Measurements from ENCODE around the gene BCORL1. TPM values are rescaled to one million over a fixed set of nuclear protein-coding genes. Genes with fewer than 3 reads are reported as not detected.

Gene BCORL1, protein sequence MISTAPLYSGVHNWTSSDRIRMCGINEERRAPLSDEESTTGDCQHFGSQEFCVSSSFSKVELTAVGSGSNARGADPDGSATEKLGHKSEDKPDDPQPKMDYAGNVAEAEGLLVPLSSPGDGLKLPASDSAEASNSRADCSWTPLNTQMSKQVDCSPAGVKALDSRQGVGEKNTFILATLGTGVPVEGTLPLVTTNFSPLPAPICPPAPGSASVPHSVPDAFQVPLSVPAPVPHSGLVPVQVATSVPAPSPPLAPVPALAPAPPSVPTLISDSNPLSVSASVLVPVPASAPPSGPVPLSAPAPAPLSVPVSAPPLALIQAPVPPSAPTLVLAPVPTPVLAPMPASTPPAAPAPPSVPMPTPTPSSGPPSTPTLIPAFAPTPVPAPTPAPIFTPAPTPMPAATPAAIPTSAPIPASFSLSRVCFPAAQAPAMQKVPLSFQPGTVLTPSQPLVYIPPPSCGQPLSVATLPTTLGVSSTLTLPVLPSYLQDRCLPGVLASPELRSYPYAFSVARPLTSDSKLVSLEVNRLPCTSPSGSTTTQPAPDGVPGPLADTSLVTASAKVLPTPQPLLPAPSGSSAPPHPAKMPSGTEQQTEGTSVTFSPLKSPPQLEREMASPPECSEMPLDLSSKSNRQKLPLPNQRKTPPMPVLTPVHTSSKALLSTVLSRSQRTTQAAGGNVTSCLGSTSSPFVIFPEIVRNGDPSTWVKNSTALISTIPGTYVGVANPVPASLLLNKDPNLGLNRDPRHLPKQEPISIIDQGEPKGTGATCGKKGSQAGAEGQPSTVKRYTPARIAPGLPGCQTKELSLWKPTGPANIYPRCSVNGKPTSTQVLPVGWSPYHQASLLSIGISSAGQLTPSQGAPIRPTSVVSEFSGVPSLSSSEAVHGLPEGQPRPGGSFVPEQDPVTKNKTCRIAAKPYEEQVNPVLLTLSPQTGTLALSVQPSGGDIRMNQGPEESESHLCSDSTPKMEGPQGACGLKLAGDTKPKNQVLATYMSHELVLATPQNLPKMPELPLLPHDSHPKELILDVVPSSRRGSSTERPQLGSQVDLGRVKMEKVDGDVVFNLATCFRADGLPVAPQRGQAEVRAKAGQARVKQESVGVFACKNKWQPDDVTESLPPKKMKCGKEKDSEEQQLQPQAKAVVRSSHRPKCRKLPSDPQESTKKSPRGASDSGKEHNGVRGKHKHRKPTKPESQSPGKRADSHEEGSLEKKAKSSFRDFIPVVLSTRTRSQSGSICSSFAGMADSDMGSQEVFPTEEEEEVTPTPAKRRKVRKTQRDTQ (N-terminal part only)
- polyA plus RNA-seq (ENCODE audit: insufficient read length in 4 of 4): 10 to 100 TPM; 17.2 to 21.4 (median 18.0) TPM

DNA sequence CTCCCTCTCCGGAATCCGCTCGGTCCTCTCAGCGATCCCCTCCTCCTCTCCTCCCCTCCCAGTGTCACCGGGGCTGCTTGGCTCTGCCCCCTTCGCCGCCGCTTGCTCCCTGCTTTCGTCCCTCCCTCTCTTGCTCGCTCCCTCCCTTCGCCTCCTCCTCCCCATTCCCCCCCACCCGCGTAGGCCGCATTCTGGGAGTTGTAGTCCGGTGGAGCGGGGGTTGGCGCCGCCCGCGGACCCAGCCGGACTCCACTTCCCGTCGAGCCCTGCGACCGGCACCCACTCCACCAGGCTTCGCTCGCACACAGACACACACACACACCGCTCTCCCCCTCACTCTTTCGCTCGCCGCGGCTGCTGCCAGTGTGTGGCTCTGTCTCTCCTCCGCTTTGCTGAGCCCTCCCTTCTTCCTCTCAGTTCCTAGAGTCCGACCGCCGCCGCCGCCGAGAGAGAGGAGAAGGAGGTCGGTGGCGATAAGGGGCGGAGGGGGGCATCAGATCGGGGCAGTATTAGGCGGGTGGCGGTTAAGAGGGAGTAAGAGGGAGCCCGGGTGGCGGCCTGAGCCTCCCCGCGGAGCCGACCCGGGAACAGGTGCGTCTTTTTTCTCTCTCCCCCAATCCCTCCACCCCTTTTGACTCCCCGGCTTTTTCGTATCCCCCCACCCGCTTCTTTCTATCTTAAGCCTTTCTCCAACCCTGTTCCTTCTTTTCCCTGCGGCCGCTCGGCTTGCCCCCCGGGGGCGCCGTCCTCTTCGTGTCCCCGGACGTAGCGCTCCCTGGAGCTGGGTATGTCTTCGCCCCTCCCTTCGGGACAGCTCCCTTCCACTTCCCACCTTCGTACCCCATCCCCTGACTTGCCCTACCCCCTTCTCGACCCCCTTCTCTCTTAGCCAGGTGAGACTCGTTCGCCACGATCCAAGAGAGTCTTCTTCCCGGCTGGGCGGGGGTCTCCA, at the start of gene BCORL1:
Gene BCORL1, plus strand, starts transcription at position 336 of the 952 bp plus-strand sequence. CDS start 22,597 bp downstream, outside the sequence.
- DNase-seq (ENCODE audit: low read depth in 4 of 4, low spot score in 3 of 4): peak; percentile 75 to 85 (median 80)

GRCh38 chrX:129932821-129933321, 49.6 kb upstream of the BCORL1 start:
- DNase-seq (ENCODE audit: low read depth in 4 of 4, low spot score in 3 of 4): no peak

GRCh38 chrX:129933700-129934099, 48.7 kb upstream of the BCORL1 start:
- no peak for DNase-seq (ENCODE audit: low read depth in 4 of 4, low spot score in 3 of 4)

DNA sequence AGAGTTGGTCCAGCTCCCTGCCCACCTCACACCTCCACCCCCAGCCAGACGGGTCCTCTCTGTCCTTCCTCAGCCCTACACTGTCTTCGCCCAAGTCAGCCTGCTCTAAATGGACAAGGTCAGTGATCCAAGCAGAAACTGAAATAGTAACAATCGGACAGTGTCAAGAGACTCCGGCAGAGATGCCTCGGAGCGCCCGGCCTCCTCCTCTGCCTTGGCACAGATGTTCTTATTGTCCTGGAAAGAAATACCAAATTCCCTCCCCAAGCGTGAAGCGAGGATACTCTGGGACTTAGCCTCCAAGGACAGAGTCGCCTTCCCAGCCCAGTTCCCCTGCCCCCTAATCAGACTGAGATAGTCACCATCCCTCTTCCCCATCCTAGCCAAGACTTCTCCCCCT, 48.0 kb upstream of the BCORL1 start:
- no peak for DNase-seq (ENCODE audit: low read depth in 4 of 4, low spot score in 3 of 4)

DNA sequence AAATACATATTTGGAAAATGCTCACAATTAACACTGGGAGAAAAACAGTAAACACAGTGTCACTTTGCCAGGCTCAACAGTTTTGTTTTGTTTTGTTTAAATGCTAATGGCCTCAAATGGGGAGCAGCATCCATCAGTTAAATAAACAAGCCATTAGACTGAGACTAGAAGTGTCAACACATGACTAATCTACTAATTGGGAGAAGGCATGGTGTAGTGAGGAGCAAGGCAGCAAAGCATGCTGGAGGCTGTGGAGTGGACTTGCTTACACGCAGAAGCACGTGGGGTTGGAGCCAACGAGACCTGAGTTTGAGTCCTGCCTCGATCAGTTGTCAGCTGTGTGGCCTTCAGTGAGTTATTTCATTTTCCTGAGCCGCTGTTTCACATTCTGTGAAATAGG, 47.5 kb upstream of the BCORL1 start:
- DNase-seq (ENCODE audit: low read depth in 4 of 4, low spot score in 3 of 4): no peak

GRCh38 chrX:129938081-129938480, 44.4 kb upstream of the BCORL1 start:
- no peak for DNase-seq (ENCODE audit: low read depth in 4 of 4, low spot score in 3 of 4)

DNA sequence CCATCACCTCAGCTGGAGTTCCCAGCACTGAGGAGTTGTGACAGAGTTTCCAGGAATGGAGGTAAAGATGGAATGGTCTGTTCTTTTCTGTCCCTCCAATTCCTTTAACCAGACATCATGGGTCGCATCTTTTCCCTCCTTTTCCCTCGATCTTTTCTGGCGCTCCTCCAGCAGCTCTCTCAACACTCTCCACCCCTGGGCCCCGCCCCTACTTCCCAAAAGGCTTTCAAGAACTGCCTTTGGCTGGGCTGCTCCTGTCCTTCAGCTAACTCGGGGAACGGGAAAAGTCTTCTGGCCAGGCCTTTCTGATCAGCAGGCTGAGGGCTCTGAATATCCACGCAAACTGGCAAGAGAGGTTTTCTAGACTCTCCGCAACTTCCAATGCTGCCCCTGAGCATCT, 42.4 kb upstream of the BCORL1 start:
- DNase-seq (ENCODE audit: low read depth in 4 of 4, low spot score in 3 of 4): no peak

- no peak for DNase-seq (ENCODE audit: low read depth in 4 of 4, low spot score in 3 of 4)
Observed at GRCh38 chrX:129940721-129941120, 41.7 kb upstream of the BCORL1 start.

GRCh38 chrX:129945131-129945530, 37.3 kb upstream of the BCORL1 start:
- DNase-seq (ENCODE audit: low read depth in 4 of 4, low spot score in 3 of 4): no peak

- DNase-seq (ENCODE audit: low read depth in 4 of 4, low spot score in 3 of 4): no peak
Observed at GRCh38 chrX:129953334-129953648, 29.1 kb upstream of the BCORL1 start.

DNA sequence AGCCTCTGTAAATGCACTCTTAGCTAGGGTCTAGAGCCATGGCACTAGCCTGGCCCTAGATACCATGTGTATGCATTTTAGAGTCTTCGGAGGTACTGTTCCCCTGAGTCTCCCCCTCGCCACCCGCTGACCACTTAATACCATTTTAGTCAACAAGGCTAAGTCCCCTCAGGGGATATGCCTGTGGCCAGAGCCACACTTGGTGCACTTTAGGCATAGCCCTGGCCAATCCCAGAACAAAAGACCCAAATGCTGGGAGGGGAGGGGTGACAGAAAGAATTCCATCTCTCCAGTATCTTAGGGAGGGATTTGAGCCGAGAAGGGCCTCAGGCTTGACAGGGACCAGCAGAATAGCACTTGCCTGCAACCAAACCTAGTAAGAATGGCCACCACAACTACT, 28.6 kb upstream of the BCORL1 start:
- DNase-seq (ENCODE audit: low read depth in 4 of 4, low spot score in 3 of 4): no peak

DNA sequence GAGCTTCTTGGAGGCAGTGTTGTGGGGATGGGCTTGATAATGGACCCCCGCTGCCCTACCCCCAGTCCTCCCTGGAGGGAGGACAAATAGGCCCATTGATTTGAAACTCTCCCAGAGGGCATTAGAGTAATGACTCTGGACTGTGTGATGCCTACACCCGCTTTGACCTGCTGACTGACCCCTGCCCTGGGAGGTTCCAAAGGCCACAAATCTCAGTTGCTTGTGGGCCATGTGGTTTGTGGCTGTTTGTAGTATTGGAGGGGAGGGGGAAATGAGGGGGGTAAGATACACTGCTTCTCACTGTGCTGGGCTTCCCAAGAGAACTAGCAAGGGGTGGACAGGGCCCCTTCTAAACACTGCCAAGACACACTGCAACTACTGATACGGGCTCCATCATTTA, 27.6 kb upstream of the BCORL1 start:
- DNase-seq (ENCODE audit: low read depth in 4 of 4, low spot score in 3 of 4): no peak

DNA sequence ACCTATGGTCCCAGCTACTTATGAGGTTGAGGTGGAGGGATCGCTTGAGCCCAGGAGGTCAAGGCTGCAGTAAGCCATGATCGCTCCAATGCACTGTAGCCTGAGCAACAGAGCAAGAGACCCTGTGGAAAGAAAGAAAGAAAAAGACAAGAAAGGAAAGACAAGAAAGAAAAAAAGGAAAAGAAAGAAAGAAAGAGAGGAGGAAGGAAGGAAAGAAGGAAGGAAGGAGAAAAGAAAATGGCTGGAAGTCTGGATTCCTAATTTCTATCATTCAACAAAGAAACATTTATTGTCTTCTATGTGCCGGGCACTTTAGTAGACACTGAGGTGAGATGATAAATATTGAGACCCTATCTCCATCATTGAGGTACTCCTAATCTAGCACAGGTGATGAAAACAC, 26.8 kb upstream of the BCORL1 start:
- no peak for DNase-seq (ENCODE audit: low read depth in 4 of 4, low spot score in 3 of 4)

GRCh38 chrX:129956145-129956544, 26.3 kb upstream of the BCORL1 start:
- no peak for DNase-seq (ENCODE audit: low read depth in 4 of 4, low spot score in 3 of 4)

GRCh38 chrX:129956765-129957164, 25.7 kb upstream of the BCORL1 start:
- DNase-seq (ENCODE audit: low read depth in 4 of 4, low spot score in 3 of 4): no peak

DNA sequence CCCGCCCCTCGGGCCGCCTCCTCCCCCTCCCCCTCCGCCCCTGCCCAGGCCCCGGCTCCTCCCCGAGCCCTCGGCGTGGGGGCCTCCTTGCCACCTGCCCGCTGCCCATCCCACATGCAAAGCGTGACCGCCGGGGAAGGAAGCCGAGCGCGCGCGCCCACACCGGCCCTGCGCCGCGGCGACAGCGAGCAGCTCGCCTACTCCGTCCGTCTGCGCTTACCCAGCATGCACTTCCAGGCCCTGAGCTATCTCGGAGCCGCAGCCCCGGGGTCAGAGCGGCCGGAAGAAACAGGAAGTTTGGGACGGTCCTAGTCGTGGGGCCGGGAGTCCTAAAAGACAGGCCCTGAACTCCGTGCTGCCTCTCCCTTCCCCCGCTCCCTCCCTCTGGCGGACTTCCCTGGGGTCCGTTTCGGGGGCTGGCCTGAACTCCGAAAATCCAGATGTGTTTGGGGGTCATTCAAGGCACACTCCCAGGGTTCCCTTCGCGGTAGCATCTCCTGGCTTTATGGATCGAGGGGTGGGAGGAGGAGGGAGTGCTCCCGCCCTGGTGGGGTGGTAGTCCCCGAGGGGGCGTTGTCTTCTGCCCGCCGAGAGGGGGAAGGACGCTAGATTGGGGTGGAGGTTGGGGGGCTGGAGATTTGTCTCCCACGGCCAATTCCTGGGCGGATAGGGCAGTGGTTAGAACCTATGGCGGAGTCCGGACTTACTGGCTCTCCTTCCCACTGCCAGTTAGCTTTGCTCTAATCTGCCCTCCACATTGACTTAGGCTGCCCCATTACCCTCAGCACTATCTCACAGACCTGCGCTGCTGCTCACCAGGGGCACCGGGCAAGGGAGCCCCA, 25.0 kb upstream of the BCORL1 start:
- DNase-seq (ENCODE audit: low read depth in 4 of 4, low spot score in 3 of 4): no peak

DNA sequence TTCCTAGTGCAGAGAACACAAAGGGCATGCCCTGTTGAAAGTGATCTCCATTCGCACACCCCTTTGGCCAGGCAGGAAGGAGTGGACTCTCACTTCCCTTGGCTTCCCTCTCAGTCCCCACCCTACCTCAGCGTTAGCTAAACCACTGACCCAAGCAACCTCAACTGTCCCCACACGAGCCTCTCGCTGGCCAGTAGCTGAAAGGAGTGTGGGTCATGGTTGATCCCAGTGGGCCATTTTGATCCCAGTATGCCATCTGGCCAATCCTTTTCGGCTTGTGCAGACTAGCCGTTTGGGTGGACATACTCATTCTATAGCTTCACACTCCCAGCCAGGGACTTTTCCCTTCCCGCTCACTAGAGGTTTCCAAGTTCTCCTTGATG, 24.4 kb upstream of the BCORL1 start:
- no peak for DNase-seq (ENCODE audit: low read depth in 4 of 4, low spot score in 3 of 4)

DNA sequence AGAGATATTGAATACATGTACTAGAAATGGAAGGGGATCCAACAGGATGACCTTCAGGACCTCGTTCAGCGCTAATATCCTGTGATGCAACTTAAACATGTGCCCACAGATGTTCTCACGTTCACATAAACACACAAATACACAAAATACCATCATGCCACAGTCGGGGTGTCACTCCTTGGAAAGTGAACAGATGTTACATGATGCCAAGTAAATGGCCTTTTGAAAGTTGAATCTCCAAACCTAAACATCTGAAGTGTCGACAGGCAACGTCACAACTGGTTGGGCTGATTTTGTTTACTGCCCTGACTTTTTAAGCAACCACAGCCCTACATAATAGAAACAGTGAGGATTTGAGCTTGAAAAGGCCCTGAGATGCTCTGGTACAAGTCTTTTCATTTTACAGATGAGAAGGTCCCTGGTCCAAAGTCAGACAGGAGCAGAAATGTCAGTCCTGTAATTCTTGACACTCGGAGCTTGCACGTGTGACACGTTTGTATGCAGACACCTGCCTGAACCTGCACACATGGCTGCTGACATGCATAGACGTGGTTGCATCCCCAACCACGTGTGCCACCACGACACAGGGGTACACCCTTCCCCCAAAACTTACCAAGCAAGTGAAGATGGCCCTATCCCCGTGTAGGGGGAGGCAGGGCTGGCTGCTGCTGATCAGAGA, 23.5 kb upstream of the BCORL1 start:
- DNase-seq (ENCODE audit: low read depth in 4 of 4, low spot score in 3 of 4): no peak

Data from right renal pelvis (tissue), 4 donors.